Caco-2 (cell line): Measurements from ENCODE around the gene AKTIP. TPM values are rescaled to one million over a fixed set of nuclear protein-coding genes. Genes with fewer than 3 reads are reported as not detected.

Experiments used
- BruUV-seq: library from RNA; stranded (reverse); fragments of 400-500 nt; replicated peaks from 2 replicates; lab custom pipeline; 2021; lab: Mats Ljungman, UMichigan
- CTCF ChIA-PET: fragments of 300-600 bp; sonication (Branson Sonifier 250); formaldehyde crosslinking; loops from one replicate; lab custom pipeline; 2022; ENCODE audit warnings: antibody characterized with exemption; lab: Charles Lee
- POLR2A ChIA-PET: fragments of 300-600 bp; sonication (Branson Sonifier 250); formaldehyde crosslinking; loops from one replicate; lab custom pipeline; 2022; ENCODE audit warnings: antibody characterized with exemption; lab: Charles Lee
- DNase-seq, 2 experiments: peaks; one replicate each; pipeline versions ENCODE4 v3.0.0 to v3.0.0-alpha.2; 2020 to 2022
- H3K27me3 ChIP-seq: replicated peaks from 2 replicates; pipeline ENCODE4 v1.6.0; 2011; ENCODE audit warnings: low read length; ENCODE audit not compliant: control insufficient read depth, insufficient read depth
- H3K36me3 ChIP-seq: 2 replicates; pipeline ENCODE4 v1.5.1; 2011; ENCODE audit warnings: low read length; ENCODE audit not compliant: control insufficient read depth, insufficient read depth
- H3K4me1 ChIP-seq: fragments of 250-450 bp; sonication (Bioruptor Pico); 2 replicates; pipeline ENCODE4 v1.5.1; 2020; ENCODE audit warnings: mild to moderate bottlenecking
- H3K4me3 ChIP-seq: 2 replicates; pipeline ENCODE4 v1.5.1; 2011; ENCODE audit warnings: low read depth, mild to moderate bottlenecking, control low read depth, low read length
- H3K9me3 ChIP-seq: fragments of 250-450 bp; sonication (Bioruptor Pico); 2 replicates; pipeline ENCODE4 v1.5.1; 2020; ENCODE audit warnings: mild to moderate bottlenecking, moderate library complexity
- H3K27ac Mint-ChIP-seq: one replicate; pipeline ENCODE4 v1.8.0; 2022; ENCODE audit warnings: mixed read lengths; ENCODE audit not compliant: unreplicated experiment
- H3K27me3 Mint-ChIP-seq: one replicate; pipeline ENCODE4 v1.8.0; 2022; ENCODE audit warnings: mixed read lengths; ENCODE audit not compliant: insufficient read depth, unreplicated experiment
- H3K36me3 Mint-ChIP-seq: one replicate; pipeline ENCODE4 v1.8.0; 2022; ENCODE audit warnings: mild to moderate bottlenecking, mixed read lengths; ENCODE audit not compliant: insufficient read depth, unreplicated experiment
- H3K4me1 Mint-ChIP-seq: one replicate; pipeline ENCODE4 v1.8.0; 2022; ENCODE audit warnings: low read depth, mixed read lengths; ENCODE audit not compliant: unreplicated experiment
- H3K4me3 Mint-ChIP-seq: one replicate; pipeline ENCODE4 v1.8.0; 2022; ENCODE audit warnings: mild to moderate bottlenecking, moderate library complexity, mixed read lengths; ENCODE audit not compliant: unreplicated experiment
- H3K9me3 Mint-ChIP-seq: one replicate; pipeline ENCODE4 v1.8.0; 2022; ENCODE audit warnings: mixed read lengths; ENCODE audit not compliant: unreplicated experiment
- intact Hi-C: fragments of 100-400 bp; cut with micrococcal nuclease; formaldehyde crosslinking; loops from one replicate; pipeline ENCODE4 v1.10.0; 2022; ENCODE audit not compliant: unreplicated experiment
- total RNA-seq: library from RNA; stranded (reverse); gene quantifications from 2 replicates; pipeline ENCODE4 v1.2.3, GENCODE V29; 2022
- TF ChIP-seq, protein P1 (sequence below), 2 experiments: fragments of 200-600 bp in 1 of 2; IDR thresholded peaks; 1 replicate in 1 of 2; 2 replicates in 1 of 2; pipeline versions ENCODE4 v1.5.1 to v1.8.0; 2011 to 2022; ENCODE audit warnings: antibody characterized with exemption in 1 of 2, control low read depth in 1 of 2, inconsistent platforms in 1 of 2, low read depth in 1 of 2, low read length in 1 of 2, mild to moderate bottlenecking in 1 of 2, moderate library complexity in 1 of 2; ENCODE audit not compliant: insufficient read depth in 1 of 2, severe bottlenecking in 1 of 2, unreplicated experiment in 1 of 2

AKTIP gene
- total RNA-seq, 1 experiment from 2014 or later, result 127 TPM

DNA sequence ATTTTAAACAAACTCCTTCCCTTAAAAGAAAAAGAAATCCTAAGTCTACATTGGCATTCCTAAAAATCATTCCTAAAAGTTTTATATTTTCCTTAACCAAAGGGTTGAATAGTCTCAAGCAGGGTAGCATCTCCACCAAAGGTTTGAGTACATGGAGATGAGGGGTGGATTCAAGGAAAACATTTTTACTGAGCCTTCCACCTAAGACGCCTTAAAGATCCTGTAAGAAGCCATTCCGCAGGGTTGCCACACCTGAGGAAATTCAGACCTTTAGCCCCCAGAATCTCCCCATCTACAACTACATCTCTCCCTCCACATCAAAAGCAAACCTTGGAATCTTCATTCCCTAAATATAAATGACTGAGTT, 7.7 kb upstream of the AKTIP start:
- DNase-seq, result peak in 1 of 2 experiments; percentile 24

DNA sequence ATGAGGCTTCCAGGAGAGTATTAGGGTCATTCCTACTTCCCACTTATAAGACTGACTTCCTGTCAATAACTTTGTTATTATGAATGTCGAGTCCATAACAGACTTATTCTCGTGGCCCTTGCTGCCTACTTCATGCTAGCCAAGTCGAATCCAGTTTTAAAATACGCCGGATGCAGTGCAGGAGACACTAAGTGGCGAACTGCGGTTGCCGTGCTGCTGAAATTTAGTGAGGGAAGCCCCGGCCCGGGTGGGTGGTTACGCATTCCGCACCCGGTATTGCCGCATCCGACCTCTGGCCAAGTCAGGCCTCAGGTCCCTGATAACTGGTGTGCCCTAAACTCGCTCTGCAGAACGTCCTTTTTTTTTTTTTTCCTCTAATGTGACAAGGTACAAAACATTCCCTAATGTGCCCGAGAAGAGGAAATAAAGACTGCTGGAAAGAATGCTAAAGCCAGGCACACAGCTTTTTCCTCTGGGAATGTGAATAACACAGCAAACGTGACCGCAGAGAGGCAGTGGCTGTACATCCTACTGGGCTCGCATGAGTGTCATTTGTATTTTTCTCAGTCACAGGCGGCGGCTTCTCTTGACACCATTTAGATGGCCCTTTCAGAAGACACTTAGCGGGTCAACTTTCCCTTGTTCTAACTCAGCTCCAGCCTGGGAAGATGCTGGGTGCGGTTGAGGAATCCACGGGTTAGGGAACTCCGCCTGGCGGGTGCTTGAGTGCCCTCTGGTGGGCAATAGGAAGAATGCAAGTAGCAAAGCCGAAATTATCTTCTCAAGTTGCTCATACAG, 7.1 kb upstream of the AKTIP start:
- DNase-seq, result peak; percentile 74 to 79
- no peaks in the 10 kb centered on the region for H3K27me3 ChIP-seq
- H3K4me3 Mint-ChIP-seq, result no peak overlapping the region
- TF ChIP-seq, protein P1, sequence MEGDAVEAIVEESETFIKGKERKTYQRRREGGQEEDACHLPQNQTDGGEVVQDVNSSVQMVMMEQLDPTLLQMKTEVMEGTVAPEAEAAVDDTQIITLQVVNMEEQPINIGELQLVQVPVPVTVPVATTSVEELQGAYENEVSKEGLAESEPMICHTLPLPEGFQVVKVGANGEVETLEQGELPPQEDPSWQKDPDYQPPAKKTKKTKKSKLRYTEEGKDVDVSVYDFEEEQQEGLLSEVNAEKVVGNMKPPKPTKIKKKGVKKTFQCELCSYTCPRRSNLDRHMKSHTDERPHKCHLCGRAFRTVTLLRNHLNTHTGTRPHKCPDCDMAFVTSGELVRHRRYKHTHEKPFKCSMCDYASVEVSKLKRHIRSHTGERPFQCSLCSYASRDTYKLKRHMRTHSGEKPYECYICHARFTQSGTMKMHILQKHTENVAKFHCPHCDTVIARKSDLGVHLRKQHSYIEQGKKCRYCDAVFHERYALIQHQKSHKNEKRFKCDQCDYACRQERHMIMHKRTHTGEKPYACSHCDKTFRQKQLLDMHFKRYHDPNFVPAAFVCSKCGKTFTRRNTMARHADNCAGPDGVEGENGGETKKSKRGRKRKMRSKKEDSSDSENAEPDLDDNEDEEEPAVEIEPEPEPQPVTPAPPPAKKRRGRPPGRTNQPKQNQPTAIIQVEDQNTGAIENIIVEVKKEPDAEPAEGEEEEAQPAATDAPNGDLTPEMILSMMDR (IDR thresholded peaks at IDR 0.05; ENCODE audit: insufficient read depth in 1 of 2, low read depth in 1 of 2, low read length in 1 of 2, severe bottlenecking in 1 of 2, unreplicated experiment in 1 of 2), result peak; percentile 94 to 97
- H3K9me3 Mint-ChIP-seq, result peaks cover 9% of the 10 kb centered on the region
- BruUV-seq, result no TSS peak
- intact Hi-C loops, result loop anchor here (2.0 to 5.0 kb wide), 2 partner anchors 75 to 193 kb away; partner anchors contain the start of gene RBL2
- H3K36me3 Mint-ChIP-seq, result no peaks in the 10 kb centered on the region
- no peaks in the 10 kb centered on the region for H3K36me3 ChIP-seq
- H3K4me3 ChIP-seq, result no peak overlapping the region
- H3K27ac Mint-ChIP-seq, result peak overlapping the region; percentile 87
- peaks cover 31% of the 10 kb centered on the region for H3K4me1 ChIP-seq
- H3K9me3 ChIP-seq, result peaks cover 26% of the 10 kb centered on the region
- H3K27me3 Mint-ChIP-seq, result no peaks in the 10 kb centered on the region
- peaks cover 23% of the 10 kb centered on the region for H3K4me1 Mint-ChIP-seq
- POLR2A ChIA-PET, result interaction anchor here (2.1 kb wide), 1 partner anchor 8 kb away, joined by 10 read pairs; no protein-coding TSS in a partner anchor
- CTCF ChIA-PET, result interaction anchor here (0.6 to 2.1 kb wide), 6 partner anchors 11 to 73 kb away, joined by 3 to 5 read pairs (median 5); no protein-coding TSS in a partner anchor

More for the DNA sequence above, 7.7 kb upstream of the AKTIP start:
- Histone ChIP-seq H3K9me3 (peaks cover 26% of the 10 kb centered on the region), H3K27me3 (no peaks in the 10 kb centered on the region), H3K4me3 (no peak overlapping the region), H3K4me1 (peaks cover 31% of the 10 kb centered on the region), H3K36me3 (no peaks in the 10 kb centered on the region)
- BruUV-seq, result TSS peak; percentile 92
- intact Hi-C loops, result loop anchor here (1.0 to 5.0 kb wide), 6 partner anchors 7 to 193 kb away; partner anchors contain the start of genes AKTIP and RBL2
- Mint-ChIP-seq H3K27ac (peak overlapping the region; percentile 87), H3K27me3 (no peaks in the 10 kb centered on the region), H3K4me1 (peaks cover 23% of the 10 kb centered on the region), H3K4me3 (peak overlapping the region; percentile 25), H3K9me3 (peaks cover 9% of the 10 kb centered on the region), H3K36me3 (no peaks in the 10 kb centered on the region)
- CTCF ChIA-PET, result interaction anchor here (0.7 to 2.1 kb wide), 10 partner anchors 8 to 99 kb away, joined by 3 to 9 read pairs (median 5); partner anchors contain the start of gene AKTIP
- TF ChIP-seq, protein P1 (IDR thresholded peaks at IDR 0.05; ENCODE audit: insufficient read depth in 1 of 2, low read depth in 1 of 2, low read length in 1 of 2, severe bottlenecking in 1 of 2, unreplicated experiment in 1 of 2), result no peak
- POLR2A ChIA-PET, result interaction anchor here (2.1 kb wide), 1 partner anchor 9 kb away, joined by 10 read pairs; no protein-coding TSS in a partner anchor

- H3K36me3 ChIP-seq, result no peaks in the 10 kb centered on the region
- no TSS peak for BruUV-seq
- Mint-ChIP-seq H3K4me3 (no peak overlapping the region), H3K36me3 (peaks cover 15% of the 10 kb centered on the region), H3K27me3 (no peaks in the 10 kb centered on the region), H3K4me1 (peaks cover 34% of the 10 kb centered on the region), H3K27ac (no peak overlapping the region), H3K9me3 (no peaks in the 10 kb centered on the region)
- intact Hi-C loops, result no loop called here
- ChIA-PET POLR2A (no interaction called here), CTCF (no interaction called here)
- peaks cover 7% of the 10 kb centered on the region for H3K9me3 ChIP-seq
- H3K27me3 ChIP-seq, result no peaks in the 10 kb centered on the region
- peaks cover 33% of the 10 kb centered on the region for H3K4me1 ChIP-seq
- no peak for DNase-seq
- TF ChIP-seq, protein P1 (IDR thresholded peaks at IDR 0.05; ENCODE audit: insufficient read depth in 1 of 2, low read depth in 1 of 2, low read length in 1 of 2, severe bottlenecking in 1 of 2, unreplicated experiment in 1 of 2), result no peak
- no peak overlapping the region for H3K4me3 ChIP-seq
Observed at GRCh38 chr16:53507464-53508179, 4.6 kb upstream of the AKTIP start.
